ENCODE measurements around the gene FAXC.
"Not testable (repeated sequence)": the region's sequence is repeated elsewhere in the genome, so short reads cannot be mapped to it uniquely, and the experiment has no call there.

Gene FAXC

GRCh38 chr6:99341862-99342455 is 7.5 kb downstream of the FAXC start:
- no peak for DNase-seq (ENCODE audit: low spot score)

GRCh38 chr6:99338188-99338587 is 11.3 kb downstream of the FAXC start:
- DNase-seq (ENCODE audit: low spot score) = no peak

GRCh38 chr6:99335298-99335697 is 14.2 kb downstream of the FAXC start:
- DNase-seq (ENCODE audit: low spot score) = not testable (repeated sequence)

GRCh38 chr6:99334526-99335127 is 14.8 kb downstream of the FAXC start:
- peak; percentile 65 for DNase-seq (ENCODE audit: low spot score)

- DNase-seq (ENCODE audit: low spot score) = no peak
These were observed 16.4 kb downstream of the FAXC start for GRCh38 chr6:99333068-99333467.

GRCh38 chr6:99331531-99331930 is 17.9 kb downstream of the FAXC start:
- DNase-seq (ENCODE audit: low spot score) = no peak

DNA sequence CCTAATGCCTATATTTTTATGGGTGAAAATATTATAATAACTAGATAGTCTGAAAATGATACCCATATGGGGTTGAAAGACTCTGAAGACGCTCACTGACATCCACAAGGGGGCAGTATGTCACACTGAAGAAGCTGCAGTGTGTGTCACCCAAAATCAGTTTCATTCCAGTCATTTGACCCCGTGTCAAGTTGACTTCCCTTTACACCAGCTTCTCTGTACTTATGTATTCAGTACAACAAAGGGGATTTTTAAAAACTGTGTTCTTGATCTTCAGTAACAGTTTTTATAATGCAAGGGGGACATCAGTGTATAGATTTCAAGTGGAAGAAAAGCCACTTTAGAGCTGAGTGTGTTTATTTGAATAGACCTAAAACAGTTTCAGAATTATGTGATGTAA is 19.3 kb downstream of the FAXC start:
- DNase-seq (ENCODE audit: low spot score) = peak; percentile 69

DNA sequence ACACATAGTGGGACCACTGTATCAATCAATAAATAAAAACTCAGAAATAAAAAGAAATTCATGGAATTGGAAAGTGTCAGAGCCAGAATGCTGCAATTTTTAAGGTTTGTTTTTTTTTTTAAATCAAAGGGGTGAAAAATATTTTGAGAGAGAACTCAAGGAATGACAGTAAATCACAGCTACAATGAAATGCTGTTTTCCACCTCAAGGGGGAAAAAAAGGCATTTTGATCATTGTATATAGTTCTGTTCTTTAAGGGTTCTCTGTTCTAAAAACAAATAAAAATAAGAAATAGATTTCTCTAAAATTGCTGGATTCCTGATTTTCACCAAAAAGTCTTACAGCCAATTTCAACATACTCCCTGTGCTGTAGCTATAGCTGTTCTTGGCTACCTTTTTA is 24.5 kb downstream of the FAXC start:
- no peak for DNase-seq (ENCODE audit: low spot score)

- DNase-seq (ENCODE audit: low spot score) = no peak
These were observed 30.9 kb downstream of the FAXC start for GRCh38 chr6:99318566-99318965.

DNA sequence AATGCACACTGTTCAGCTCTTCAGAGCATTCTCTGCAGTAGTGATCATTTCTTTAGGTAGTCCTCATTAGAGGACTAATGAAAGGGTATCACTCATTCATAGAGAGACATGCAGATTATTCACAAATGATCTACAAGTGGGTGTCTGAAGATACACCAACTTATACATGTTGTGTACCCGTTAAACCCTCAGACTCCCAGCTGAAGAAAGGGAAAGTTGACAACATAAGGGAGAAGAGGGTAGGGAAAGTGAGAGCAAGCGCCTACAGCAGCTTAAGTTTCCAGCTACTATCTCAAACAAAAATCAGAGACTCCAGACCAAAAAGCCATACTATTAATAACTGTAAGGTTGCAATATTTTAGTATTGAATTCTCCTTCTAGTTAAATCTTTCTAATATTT is 37.1 kb downstream of the FAXC start:
- no peak for DNase-seq (ENCODE audit: low spot score)

GRCh38 chr6:99310553-99310952 is 38.9 kb downstream of the FAXC start:
- no peak for DNase-seq (ENCODE audit: low spot score)

DNA sequence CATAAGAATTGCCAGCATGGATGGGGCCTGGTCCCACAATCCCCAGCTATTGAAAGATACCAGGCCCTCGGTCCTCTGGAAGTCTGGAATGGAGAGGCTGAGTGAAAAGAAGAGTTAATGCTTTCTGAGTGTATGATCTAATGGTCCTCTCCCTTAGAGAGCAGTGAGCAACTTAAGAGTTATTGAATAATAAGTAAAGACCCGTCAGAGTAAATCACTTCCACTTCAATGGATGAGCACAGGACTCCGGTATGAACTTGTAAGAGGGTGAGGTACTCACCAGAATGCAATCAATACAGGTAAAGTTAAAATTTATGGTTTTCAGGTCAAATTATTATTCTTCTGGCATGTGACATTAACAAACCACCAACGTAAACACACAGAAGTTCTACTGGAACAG is 39.9 kb downstream of the FAXC start:
- no peak for DNase-seq (ENCODE audit: low spot score)

DNA sequence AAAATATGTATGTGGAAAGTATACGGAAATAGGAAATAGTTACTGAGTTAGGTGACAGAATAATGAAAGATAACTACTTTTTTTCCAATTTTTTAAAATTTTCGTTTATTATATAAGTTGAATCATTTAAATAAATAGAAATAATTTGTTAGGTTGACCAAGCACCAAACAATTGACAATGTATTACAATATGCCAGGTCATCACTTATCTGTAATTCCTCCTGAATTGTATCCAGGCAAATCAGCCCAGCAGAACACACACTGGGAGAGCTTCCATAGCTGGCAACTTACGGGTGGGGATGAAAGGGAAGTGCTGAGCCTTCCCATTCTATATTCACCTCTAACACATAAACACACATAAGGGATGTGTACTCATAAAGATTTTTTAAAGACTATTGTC is 40.7 kb downstream of the FAXC start:
- DNase-seq (ENCODE audit: low spot score) = no peak

DNA sequence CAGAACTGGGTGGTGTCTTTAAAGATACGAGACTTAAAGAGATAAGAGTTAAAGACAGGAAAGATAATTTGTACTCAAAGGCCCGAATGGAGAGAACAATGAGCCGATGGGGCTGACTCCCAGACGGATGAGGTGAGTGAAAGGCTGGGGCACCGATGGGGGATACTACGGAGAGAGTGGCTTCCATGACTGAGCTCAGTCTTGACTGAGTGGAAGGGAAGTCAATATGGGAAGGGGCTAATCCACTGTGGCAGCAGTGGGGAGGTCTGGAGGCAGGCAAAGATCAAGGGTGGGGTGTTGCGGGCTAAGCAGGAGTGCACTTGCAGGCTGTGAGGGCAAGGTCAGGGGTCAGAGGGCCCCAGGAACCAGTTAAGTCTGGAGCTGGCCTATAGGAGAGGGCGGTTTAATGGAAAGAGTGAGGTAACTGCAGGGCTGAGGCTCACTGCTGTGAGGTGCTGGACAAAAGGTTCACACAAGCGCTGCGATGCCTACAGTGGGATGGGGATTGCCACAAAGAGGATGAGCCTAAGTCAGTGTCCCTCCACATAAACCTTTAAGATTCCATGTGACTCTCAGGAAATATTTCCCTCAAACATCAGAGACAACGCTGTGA is 42.1 kb downstream of the FAXC start:
- DNase-seq (ENCODE audit: low spot score) = no peak

- DNase-seq (ENCODE audit: low spot score) = no peak
These were observed 43.1 kb downstream of the FAXC start for GRCh38 chr6:99306341-99306740.

DNA sequence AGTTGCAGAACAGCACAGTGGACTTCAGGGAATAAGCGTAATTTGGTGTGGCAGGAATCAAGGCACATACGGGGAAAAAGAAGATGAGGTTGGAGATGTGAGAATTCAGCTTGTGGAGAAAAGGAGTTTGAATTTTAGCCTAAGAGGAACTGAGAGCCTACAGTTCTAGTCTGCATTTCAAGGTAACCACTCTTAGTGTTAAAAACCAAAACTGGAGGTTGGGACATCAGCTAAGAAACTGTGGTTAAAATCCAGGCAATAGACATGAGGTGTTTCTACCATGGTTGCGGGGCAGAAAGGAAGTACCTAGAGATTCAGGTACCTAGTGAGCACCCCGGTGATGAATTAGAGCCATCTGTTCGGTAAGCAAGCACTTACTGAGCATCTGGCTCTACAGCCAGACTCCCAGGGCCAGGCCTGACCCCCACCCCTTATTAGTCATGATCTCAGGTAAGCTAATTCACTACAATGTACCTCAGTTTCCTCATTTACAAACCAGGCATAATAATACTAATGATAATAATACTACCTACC is 44.4 kb downstream of the FAXC start:
- no peak for DNase-seq (ENCODE audit: low spot score)

- DNase-seq (ENCODE audit: low spot score) = no peak
These were observed 52.1 kb downstream of the FAXC start for GRCh38 chr6:99297415-99297814.

- DNase-seq (ENCODE audit: low spot score) = no peak
These were observed 52.5 kb downstream of the FAXC start for GRCh38 chr6:99297006-99297405.

- DNase-seq (ENCODE audit: low spot score) = no peak
These were observed 53.2 kb downstream of the FAXC start for GRCh38 chr6:99296261-99296660.

- DNase-seq (ENCODE audit: low spot score) = no peak
These were observed 54.2 kb downstream of the FAXC start for GRCh38 chr6:99295276-99295675.

DNA sequence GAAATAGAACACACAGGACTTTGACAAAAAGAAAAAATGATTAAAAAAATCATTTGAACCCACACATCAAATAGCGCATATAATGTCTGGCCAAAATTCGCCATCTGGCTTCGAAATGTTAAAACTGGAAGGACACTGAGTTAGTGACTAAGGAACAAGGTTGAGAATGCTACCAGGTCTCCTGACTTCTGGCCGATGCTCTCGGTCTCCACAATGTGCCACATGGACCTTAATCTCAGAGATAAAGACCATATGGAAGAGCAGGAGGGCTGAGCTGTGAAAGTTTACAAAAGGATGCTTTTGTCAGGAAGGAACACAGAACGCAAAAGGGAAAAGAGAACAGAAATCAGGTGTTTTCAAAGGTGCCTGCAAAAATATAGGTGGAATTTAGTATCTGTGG is 54.7 kb downstream of the FAXC start:
- no peak for DNase-seq (ENCODE audit: low spot score)

- DNase-seq (ENCODE audit: low spot score) = no peak
These were observed 59.8 kb downstream of the FAXC start for GRCh38 chr6:99289701-99290100.

- DNase-seq (ENCODE audit: low spot score) = no peak
These were observed 60.8 kb downstream of the FAXC start for GRCh38 chr6:99288668-99289067.

DNA sequence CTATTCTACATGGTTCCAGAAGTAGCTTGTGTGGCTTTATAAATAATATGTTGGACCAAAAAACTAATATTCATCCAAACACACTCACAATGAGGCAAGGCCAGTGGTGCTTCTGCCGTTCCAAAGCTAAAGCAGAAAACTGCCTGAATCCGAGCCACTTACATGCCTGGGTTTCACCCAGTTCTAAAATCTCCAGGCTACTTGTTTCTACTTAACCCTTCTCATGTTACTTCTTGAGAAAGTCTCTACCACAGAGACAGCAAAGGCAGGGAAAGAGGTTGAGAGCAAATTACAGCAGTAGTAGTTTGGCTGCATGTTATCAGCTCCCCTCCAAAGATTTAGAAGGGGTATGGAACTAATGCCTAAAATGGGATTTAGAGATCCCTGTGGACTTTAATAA is 62.0 kb downstream of the FAXC start:
- DNase-seq (ENCODE audit: low spot score) = no peak

Data from D341Med (cell line).